Activated T-helper 2 cell treated with anti-CD3 and anti-CD28 coated beads, Interferon-gamma antibody, Interleukin-2, Interleukin-4, amounts not matched to agents 10 μg/mL and 5 μg/mL and 100 μg/mL, durations not matched to agents 14 hours and 24 hours and 36 hours (primary cell): ENCODE data around the gene SLC12A1. TPM values are rescaled to one million over a fixed set of nuclear protein-coding genes. Genes with fewer than 3 reads are reported as not detected.
A peak's percentile ranks its signal among the peaks of the same experiment; 100 is the strongest.

Experiments
- DNase-seq: peaks from one replicate; pipeline ENCODE4 v3.0.0; 2021; ENCODE audit warnings: low spot score
- H3K27ac Mint-ChIP-seq: one replicate; pipeline ENCODE4 v1.8.0; 2021; ENCODE audit warnings: mixed read lengths
- H3K27me3 Mint-ChIP-seq: one replicate; pipeline ENCODE4 v1.8.0; 2021; ENCODE audit warnings: low read depth, mixed read lengths
- H3K36me3 Mint-ChIP-seq: one replicate; pipeline ENCODE4 v1.8.0; 2021; ENCODE audit warnings: low read depth, mixed read lengths
- H3K4me1 Mint-ChIP-seq: one replicate; pipeline ENCODE4 v1.8.0; 2021; ENCODE audit warnings: low read depth, mixed read lengths
- H3K4me3 Mint-ChIP-seq: one replicate; pipeline ENCODE4 v1.8.0; 2021; ENCODE audit warnings: low read depth, mild to moderate bottlenecking, moderate library complexity, mixed read lengths
- H3K9me3 Mint-ChIP-seq: one replicate; pipeline ENCODE4 v1.8.0; 2021; ENCODE audit warnings: mixed read lengths
- intact Hi-C: fragments of 100-400 bp; cut with micrococcal nuclease; formaldehyde crosslinking; loops from one replicate; pipeline ENCODE4 v1.15.1; 2023
- total RNA-seq: library from RNA; stranded (reverse); gene quantifications from 2 replicates; pipeline ENCODE4 v1.2.3, GENCODE V29; 2022

The SLC12A1 gene
- total RNA-seq, 1 donor from 2014 or later, result not detected

DNA sequence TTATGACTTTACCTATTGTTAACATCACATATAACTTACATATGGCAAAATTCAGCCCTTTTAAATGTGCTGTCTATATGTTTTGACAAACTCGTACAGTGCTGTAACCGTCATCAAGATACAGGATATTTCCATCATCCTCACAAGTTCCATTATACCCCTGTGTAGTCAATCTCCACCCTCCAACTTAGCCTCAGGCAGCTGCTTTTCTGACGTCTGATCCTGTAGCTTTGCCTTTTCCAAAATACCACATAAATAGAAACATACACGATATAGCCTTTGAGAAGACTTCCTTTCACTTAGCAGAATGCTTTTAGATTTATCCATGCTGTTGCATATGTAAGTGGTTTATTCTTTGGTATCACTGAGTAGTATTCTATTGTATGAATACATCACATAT lies 47.1 kb downstream of the SLC12A1 start:
- H3K4me3 Mint-ChIP-seq, result no peak overlapping the region
- intact Hi-C loops, result loop anchor here (10.0 kb wide), 1 partner anchor 138 kb away; no protein-coding TSS in a partner anchor
- no peak overlapping the region for H3K27ac Mint-ChIP-seq

GRCh38 chr15:48265135-48265534 lies 59.0 kb downstream of the SLC12A1 start:
- no peaks in the 10 kb centered on the region for H3K9me3 Mint-ChIP-seq
- no peak overlapping the region for H3K27ac Mint-ChIP-seq
- H3K27me3 Mint-ChIP-seq, result peaks cover 5% of the 10 kb centered on the region
- no peak overlapping the region for H3K4me3 Mint-ChIP-seq
- no peaks in the 10 kb centered on the region for H3K4me1 Mint-ChIP-seq
- intact Hi-C loops, result no loop called here
- no peaks in the 10 kb centered on the region for H3K36me3 Mint-ChIP-seq
- DNase-seq, result no peak

More for the DNA sequence above, 47.1 kb downstream of the SLC12A1 start:
- no peaks in the 10 kb centered on the region for H3K4me1 Mint-ChIP-seq
- DNase-seq, result no peak
- H3K27me3 Mint-ChIP-seq, result no peaks in the 10 kb centered on the region
- H3K36me3 Mint-ChIP-seq, result no peaks in the 10 kb centered on the region
- H3K9me3 Mint-ChIP-seq, result no peaks in the 10 kb centered on the region

DNA sequence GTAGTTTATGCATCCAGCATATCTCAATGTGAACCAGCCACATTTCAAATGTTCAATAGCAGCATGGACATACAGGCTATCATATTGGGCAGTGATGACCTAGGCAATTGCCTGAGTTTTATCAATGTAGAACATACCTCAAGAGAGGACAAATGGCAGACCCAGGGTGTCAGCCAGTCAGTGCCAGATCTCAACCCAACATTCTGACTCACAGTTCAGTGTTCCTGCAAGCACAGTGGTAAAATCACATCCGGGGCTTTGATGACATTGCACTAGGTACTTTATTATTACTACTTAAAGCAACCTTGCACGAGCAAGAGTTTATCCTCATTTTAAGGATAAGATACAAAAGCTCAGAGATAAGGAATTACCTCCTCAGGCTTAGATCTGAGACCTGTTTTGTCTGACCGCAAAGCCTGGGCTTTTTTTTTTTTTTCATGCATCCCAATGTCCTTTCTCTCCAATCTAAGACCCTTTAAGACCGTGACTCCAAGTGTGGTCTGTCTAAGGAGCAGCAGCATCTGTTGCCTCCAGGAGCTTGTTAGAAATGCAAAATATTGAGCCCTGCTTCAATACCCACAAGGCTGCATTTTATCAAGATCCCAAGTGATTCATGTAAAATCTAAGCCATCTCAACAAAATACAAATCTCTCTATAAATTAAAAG lies 60.1 kb downstream of the SLC12A1 start:
- no peak overlapping the region for H3K4me3 Mint-ChIP-seq
- peaks cover 5% of the 10 kb centered on the region for H3K27me3 Mint-ChIP-seq
- H3K9me3 Mint-ChIP-seq, result no peaks in the 10 kb centered on the region
- no peak overlapping the region for H3K27ac Mint-ChIP-seq
- intact Hi-C loops, result no loop called here
- no peak for DNase-seq
- H3K36me3 Mint-ChIP-seq, result no peaks in the 10 kb centered on the region
- H3K4me1 Mint-ChIP-seq, result no peaks in the 10 kb centered on the region

DNA sequence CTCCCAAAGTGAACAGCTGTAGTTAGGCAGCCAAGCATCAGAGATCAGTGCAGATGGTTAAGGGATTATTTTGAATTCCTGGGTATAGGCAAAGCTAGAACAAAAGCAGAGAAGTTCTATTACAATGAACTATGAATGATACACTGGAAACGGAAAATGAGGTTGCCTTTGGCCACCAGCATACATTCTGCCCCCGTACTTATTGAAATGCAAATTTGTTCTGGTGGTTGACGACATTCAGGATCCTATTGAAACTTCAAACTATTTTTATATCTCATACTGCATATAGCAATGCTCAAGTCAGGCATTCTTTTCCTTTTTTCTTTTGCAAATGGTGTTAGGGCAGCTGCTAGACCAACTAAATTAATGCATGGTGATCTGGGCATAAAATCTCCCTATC lies 61.7 kb downstream of the SLC12A1 start:
- Mint-ChIP-seq H3K27me3 (peaks cover 5% of the 10 kb centered on the region), H3K4me1 (no peaks in the 10 kb centered on the region), H3K27ac (no peak overlapping the region), H3K36me3 (no peaks in the 10 kb centered on the region), H3K9me3 (no peaks in the 10 kb centered on the region), H3K4me3 (no peak overlapping the region)
- no peak for DNase-seq
- intact Hi-C loops, result no loop called here

DNA sequence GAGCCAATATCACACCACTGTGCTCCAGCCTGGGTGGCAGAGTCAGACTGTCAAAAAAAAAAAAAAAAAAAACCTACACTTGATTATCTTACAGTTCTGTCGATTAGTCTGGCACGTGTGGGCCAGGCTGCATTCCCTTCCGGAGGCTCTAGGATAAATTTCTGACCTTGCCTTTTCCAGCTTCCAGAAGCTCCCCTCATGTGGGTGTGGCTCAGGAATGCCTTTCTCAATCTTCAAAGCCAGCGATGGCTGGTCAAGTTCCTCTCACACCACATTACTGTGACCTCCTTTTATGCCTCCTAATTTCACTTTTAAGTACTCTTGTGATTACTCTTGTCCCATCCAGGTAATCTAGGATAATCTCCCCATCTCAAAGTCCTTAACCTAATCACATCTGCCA lies 66.9 kb downstream of the SLC12A1 start:
- no peaks in the 10 kb centered on the region for H3K4me1 Mint-ChIP-seq
- intact Hi-C loops, result no loop called here
- no peak overlapping the region for H3K27ac Mint-ChIP-seq
- no peak overlapping the region for H3K4me3 Mint-ChIP-seq
- H3K9me3 Mint-ChIP-seq, result no peaks in the 10 kb centered on the region
- peaks cover 3% of the 10 kb centered on the region for H3K27me3 Mint-ChIP-seq
- no peak for DNase-seq
- no peaks in the 10 kb centered on the region for H3K36me3 Mint-ChIP-seq

GRCh38 chr15:48278666-48279065 lies 72.6 kb downstream of the SLC12A1 start:
- no peaks in the 10 kb centered on the region for H3K9me3 Mint-ChIP-seq
- no peaks in the 10 kb centered on the region for H3K4me1 Mint-ChIP-seq
- DNase-seq, result no peak
- intact Hi-C loops, result no loop called here
- H3K27ac Mint-ChIP-seq, result no peak overlapping the region
- no peak overlapping the region for H3K4me3 Mint-ChIP-seq
- H3K36me3 Mint-ChIP-seq, result no peaks in the 10 kb centered on the region
- H3K27me3 Mint-ChIP-seq, result peaks cover 7% of the 10 kb centered on the region

DNA sequence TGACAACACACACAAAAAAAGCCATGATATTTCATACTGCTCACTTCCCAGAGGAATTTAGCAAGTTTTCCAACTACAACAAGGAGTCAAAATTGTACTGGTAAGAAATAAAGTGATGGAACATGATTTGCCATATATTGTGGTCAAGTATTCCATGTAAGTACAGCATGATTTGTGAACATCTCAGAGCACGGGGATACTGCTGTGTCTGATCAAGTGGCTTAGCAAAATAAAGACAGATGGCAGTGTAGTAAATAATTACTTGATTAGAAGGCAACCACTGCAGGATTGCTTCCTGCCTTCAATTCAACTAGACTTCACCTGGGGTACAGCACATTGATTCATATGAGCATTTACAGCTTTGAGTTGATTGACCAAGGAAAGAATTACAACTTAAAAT lies 73.5 kb downstream of the SLC12A1 start:
- H3K36me3 Mint-ChIP-seq, result no peaks in the 10 kb centered on the region
- no peak overlapping the region for H3K4me3 Mint-ChIP-seq
- intact Hi-C loops, result loop anchor here (10.0 kb wide), 2 partner anchors 565 to 1085 kb away; partner anchors contain the start of gene SEMA6D
- H3K4me1 Mint-ChIP-seq, result no peaks in the 10 kb centered on the region
- H3K27me3 Mint-ChIP-seq, result peaks cover 5% of the 10 kb centered on the region
- no peaks in the 10 kb centered on the region for H3K9me3 Mint-ChIP-seq
- H3K27ac Mint-ChIP-seq, result no peak overlapping the region
- no peak for DNase-seq

DNA sequence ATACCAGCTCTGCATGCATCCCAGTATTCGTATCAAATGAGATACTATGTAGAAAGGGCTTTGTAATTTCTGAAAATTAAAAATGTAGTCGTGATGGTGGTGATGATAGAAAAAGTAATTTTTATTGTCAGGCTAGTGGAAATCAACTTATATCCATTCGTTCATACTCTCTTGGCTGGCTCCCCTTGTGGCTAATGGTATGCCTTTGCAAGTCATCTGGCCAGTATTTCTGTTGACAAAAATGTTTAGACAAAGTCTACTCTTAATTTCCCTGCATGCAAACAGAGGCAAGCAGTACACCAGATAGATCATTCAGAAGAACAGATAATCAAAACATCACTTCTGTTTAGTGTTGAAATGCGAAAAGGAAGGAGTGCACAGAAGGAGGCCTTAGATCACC lies 75.6 kb downstream of the SLC12A1 start:
- no peak overlapping the region for H3K27ac Mint-ChIP-seq
- no peak for DNase-seq
- no peaks in the 10 kb centered on the region for H3K36me3 Mint-ChIP-seq
- H3K27me3 Mint-ChIP-seq, result peaks cover 8% of the 10 kb centered on the region
- intact Hi-C loops, result loop anchor here (10.0 kb wide), 2 partner anchors 567 to 1087 kb away; partner anchors contain the start of gene SEMA6D
- peaks cover 4% of the 10 kb centered on the region for H3K4me1 Mint-ChIP-seq
- H3K4me3 Mint-ChIP-seq, result no peak overlapping the region
- no peaks in the 10 kb centered on the region for H3K9me3 Mint-ChIP-seq

DNA sequence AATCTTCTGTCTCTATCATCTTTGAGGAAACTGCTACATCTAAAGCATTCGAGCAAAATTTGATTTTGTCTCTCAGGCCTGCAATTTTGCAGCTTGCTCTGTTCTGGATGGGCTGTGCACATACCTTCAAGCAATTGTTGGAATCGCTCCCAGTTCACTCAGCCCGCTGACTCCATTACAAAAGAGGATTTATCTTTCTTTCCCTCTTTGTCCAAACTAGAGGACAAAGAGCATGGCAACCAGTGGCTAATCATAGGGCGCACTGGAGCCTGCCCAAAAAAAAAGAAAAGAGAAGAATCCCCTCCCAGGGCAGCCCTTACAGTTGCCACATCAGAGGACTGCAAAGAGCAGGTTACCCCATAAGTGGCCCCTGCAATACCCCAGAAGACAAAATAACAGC lies 76.1 kb downstream of the SLC12A1 start:
- H3K9me3 Mint-ChIP-seq, result no peaks in the 10 kb centered on the region
- H3K36me3 Mint-ChIP-seq, result no peaks in the 10 kb centered on the region
- no peak overlapping the region for H3K4me3 Mint-ChIP-seq
- peaks cover 8% of the 10 kb centered on the region for H3K27me3 Mint-ChIP-seq
- DNase-seq, result no peak
- peaks cover 4% of the 10 kb centered on the region for H3K4me1 Mint-ChIP-seq
- H3K27ac Mint-ChIP-seq, result no peak overlapping the region
- intact Hi-C loops, result loop anchor here (10.0 kb wide), 2 partner anchors 567 to 1087 kb away; partner anchors contain the start of gene SEMA6D

GRCh38 chr15:48283396-48284145 lies 77.5 kb downstream of the SLC12A1 start:
- Mint-ChIP-seq H3K27me3 (peaks cover 8% of the 10 kb centered on the region), H3K27ac (no peak overlapping the region), H3K4me3 (no peak overlapping the region), H3K36me3 (no peaks in the 10 kb centered on the region), H3K4me1 (peaks cover 4% of the 10 kb centered on the region), H3K9me3 (no peaks in the 10 kb centered on the region)
- intact Hi-C loops, result loop anchor here (10.0 kb wide), 2 partner anchors 569 to 1089 kb away; partner anchors contain the start of gene SEMA6D
- DNase-seq, result no peak

GRCh38 chr15:48285329-48286214 lies 79.5 kb downstream of the SLC12A1 start:
- intact Hi-C loops, result loop anchor here (10.0 kb wide), 2 partner anchors 571 to 1091 kb away; partner anchors contain the start of gene SEMA6D

DNA sequence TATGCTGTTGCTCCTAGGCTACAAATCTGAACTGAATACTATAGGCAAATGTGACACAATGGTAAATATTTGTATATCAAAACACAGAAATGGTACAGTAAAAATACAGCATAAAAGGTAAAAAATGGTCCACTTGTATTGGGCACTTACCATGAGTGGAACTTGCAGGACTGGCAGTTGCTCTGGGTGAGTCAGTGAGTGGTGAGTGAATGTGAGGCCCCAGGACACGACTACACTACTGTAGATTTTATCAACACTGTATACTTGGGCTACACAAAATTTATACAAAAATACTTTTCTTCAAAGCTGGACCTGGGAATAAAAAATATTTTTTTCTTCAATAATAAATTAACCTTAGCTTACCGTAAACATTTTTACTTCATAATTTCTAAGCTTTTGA lies 83.5 kb downstream of the SLC12A1 start:
- Mint-ChIP-seq H3K27me3 (peaks cover 3% of the 10 kb centered on the region), H3K9me3 (no peaks in the 10 kb centered on the region), H3K4me1 (peaks cover 4% of the 10 kb centered on the region), H3K4me3 (no peak overlapping the region), H3K36me3 (no peaks in the 10 kb centered on the region), H3K27ac (no peak overlapping the region)
- intact Hi-C loops, result loop anchor here (10.0 kb wide), 2 partner anchors 575 to 1095 kb away; partner anchors contain the start of gene SEMA6D
- DNase-seq, result no peak

More at GRCh38 chr15:48285329-48286214, 79.5 kb downstream of the SLC12A1 start:
- Mint-ChIP-seq H3K4me3 (no peak overlapping the region), H3K27me3 (peaks cover 8% of the 10 kb centered on the region), H3K9me3 (no peaks in the 10 kb centered on the region), H3K27ac (no peak overlapping the region), H3K36me3 (no peaks in the 10 kb centered on the region), H3K4me1 (peaks cover 4% of the 10 kb centered on the region)
- peak; percentile 18 for DNase-seq
